Measurements from ENCODE around the gene REG3A.

REG3A gene

DNA sequence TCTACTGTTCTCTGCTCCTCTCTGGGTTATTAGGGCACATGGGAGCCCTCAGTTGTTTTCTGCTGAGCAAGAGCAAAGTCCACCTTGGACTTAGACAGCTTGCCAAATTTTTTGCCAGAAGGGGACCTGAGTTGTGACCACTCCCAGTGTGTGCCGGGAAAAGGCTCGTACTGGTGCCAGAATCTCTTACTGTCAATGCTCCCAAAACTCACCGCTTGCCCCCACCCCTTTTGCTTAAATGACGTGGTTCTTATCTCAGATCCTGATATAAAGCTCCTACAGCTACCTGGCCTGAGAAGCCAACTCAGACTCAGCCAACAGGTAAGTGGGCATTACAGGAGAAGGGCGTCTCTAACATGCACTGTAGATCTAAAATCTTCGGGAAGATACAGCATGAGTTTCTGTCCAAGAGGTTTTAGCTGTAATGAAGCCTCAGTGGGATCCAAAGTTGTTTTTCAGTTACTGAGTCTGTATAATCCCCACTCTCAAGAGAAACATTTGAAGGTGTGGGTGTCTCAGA, 39.3 kb downstream of the REG3A start, which contains the start of gene REG1A:
REG1A (plus strand) TSS at position 295 of the 520 bp plus-strand sequence. CDS start 374 bp downstream, outside the sequence.
- DNase-seq (ENCODE audit: low read depth in 2 of 2), result no peak

DNA sequence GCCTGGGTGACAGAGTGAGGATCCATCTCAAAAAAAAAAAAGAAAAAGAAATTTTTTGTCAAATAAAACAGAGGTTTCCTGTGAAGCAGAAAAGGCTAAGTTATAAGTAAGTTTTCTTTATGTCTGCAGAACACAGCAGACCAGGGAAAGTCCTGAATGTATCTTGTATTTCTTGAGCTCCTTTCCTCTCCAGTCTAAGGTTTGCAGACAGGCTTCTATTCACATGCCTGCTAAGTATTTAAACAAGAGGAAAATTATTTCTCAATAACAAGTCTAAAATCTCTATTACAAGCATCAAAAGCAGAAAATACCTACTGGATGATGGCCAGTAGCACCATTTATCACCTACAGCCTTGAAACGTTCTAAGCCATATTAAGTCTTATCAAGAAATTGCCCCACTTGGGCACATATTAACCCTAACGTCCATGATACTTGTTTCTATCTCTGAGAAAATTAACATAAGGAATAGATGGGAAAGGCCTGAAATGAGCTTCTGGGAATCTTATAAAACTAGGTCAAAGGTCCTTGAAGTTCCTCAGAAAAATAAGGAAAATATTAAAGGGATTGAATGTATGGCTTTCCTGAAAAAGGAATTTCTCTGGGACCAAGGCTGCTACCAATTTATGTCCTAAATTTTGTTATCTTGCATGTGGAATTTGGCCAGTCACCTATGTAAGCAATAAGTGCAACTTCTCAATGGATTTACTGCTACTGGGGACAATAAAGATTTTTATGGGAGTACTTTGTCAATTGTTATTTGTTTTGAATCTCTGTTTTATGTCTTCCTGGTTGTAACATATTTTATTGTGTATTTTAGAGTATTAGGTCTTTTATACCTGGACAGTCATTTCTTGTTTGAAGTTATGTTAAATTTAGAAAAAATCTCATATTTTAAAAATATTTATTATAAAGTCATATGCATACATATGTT, 42.3 kb downstream of the REG3A start:
- no peak for DNase-seq (ENCODE audit: low read depth in 2 of 2)

DNA sequence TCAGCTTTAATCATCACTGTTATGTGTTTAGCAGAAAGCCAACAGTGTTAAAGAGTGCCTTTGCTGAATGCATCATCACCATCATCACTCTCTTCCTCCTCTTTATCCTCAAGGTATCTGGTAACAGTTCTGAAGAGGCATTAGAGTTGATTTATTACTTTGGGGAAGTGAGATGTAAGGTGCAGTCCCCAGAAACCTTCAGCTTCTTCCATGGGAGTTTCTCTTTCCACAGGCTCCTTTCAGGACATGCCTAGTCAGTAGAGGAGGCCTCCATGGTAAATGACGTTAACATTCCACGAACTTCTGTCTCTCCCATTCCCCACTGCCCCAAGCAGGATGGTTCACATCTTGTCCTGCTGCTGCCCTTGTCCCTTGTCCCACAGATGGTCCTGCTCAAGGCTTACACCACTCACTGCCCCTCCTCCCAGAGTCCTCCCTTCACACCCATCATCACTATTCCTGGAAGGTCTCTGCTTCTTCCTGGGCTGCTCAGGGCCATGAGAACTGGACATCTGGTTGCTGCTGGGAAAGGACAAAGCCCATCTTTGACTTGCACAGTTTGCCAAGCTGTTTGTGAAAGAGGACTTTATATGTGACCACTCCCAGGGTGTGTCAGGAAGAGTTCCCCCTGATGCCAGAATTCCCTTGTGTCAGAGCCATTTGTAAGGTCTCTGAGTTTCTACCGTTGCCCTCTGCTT, 44.6 kb downstream of the REG3A start:
- no peak for DNase-seq (ENCODE audit: low read depth in 2 of 2)

DNA sequence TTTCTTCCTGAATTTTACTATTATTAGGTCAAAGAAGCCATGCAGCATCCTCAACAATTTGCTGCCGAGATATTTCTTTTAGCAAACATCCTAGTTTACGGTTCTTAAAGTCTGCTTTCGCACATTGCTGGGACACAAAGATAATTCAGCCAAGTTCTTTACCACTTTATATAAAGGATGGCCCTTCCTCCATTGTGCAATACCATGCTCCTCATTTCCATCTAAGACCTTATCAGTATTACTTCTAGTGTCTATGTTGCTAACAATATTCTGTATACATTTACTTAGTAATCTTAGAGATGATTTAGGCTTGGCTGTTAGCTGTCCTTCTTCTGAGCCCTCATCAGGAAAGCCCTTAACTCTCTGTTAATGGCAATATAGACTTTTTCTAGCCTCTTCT, 47.3 kb downstream of the REG3A start:
- DNase-seq (ENCODE audit: low read depth in 2 of 2), result no peak
